Subcutaneous abdominal adipose tissue (tissue), 5 donors: Measurements from ENCODE around the gene PARVG.

ENCODE experiments used
- H3K27ac ChIP-seq: one replicate; pipeline ENCODE4 v1.7.0; 2013; ENCODE audit warnings: low read depth, mild to moderate bottlenecking, inconsistent platforms, low read length, moderate library complexity
- H3K27me3 ChIP-seq, 5 donors: one replicate each; pipeline ENCODE4 v1.7.0; 2013; ENCODE audit warnings: low read length in 5 of 5, inconsistent platforms in 1 of 5; ENCODE audit not compliant: control insufficient read depth in 5 of 5, insufficient read depth in 4 of 5
- H3K36me3 ChIP-seq, 5 donors: one replicate each; pipeline ENCODE4 v1.7.0; 2013; ENCODE audit warnings: low read length in 5 of 5; ENCODE audit not compliant: control insufficient read depth in 5 of 5, insufficient read depth in 5 of 5
- H3K4me1 ChIP-seq, 5 donors: one replicate each; pipeline ENCODE4 v1.7.0; 2013; ENCODE audit warnings: low read length in 5 of 5, mild to moderate bottlenecking in 3 of 5, moderate library complexity in 1 of 5; ENCODE audit not compliant: control insufficient read depth in 5 of 5, insufficient read depth in 5 of 5
- H3K4me3 ChIP-seq, 5 donors: one replicate each; pipeline ENCODE4 v1.7.0; 2013; ENCODE audit warnings: low read length in 5 of 5, low read depth in 1 of 5
- H3K9ac ChIP-seq, 5 donors: one replicate each; pipeline ENCODE4 v1.7.0; 2013; ENCODE audit warnings: low read length in 5 of 5, mild to moderate bottlenecking in 4 of 5, moderate library complexity in 3 of 5
- H3K9me3 ChIP-seq, 5 donors: one replicate each; pipeline ENCODE4 v1.7.0; 2013; ENCODE audit warnings: low read length in 5 of 5; ENCODE audit not compliant: control insufficient read depth in 5 of 5
- donor health status: healthy.
- donor health status: healthy.
- donor health status: healthy.
- donor health status: healthy.
- donor health status: healthy.

Gene PARVG

DNA sequence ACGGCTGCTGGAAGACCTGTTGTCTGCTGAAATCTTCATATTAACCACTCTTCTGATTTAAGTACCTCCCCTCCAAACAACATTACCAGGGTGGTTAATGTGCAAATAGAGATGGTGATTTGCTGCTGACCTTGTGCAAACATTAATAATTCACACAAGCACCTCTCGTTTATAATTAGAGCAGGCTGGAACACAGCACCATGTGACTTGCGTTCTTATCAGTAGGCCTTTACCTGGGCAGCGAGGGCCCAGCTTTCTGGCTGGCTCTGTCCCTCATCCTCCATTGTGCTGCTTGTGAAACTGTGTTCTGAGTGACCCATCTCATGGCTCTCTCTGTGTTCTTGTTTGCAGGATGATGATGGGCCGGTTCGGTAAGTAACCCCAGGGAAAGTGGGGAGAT lies 41.0 kb upstream of the PARVG start:
- peaks cover 0 to 16% (median 9%) of the 10 kb centered on the region in 5 donors for H3K9me3 ChIP-seq
- no peak overlapping the region for H3K9ac ChIP-seq
- no peak overlapping the region for H3K4me3 ChIP-seq
- peaks cover 0 to 20% (median 5%) of the 10 kb centered on the region in 5 donors for H3K4me1 ChIP-seq
- H3K36me3 ChIP-seq = peaks cover 5 to 85% (median 67%) of the 10 kb centered on the region in 5 donors
- no peaks in the 10 kb centered on the region for H3K27me3 ChIP-seq
- no peak overlapping the region for H3K27ac ChIP-seq

- Histone ChIP-seq H3K27ac (no peak overlapping the region), H3K9ac (no peak overlapping the region), H3K9me3 (peaks cover 0 to 4% (median 3%) of the 10 kb centered on the region in 5 donors), H3K36me3 (peaks cover 0 to 76% (median 45%) of the 10 kb centered on the region in 5 donors), H3K4me3 (no peak overlapping the region), H3K4me1 (peaks cover 0 to 23% (median 7%) of the 10 kb centered on the region in 5 donors), H3K27me3 (no peaks in the 10 kb centered on the region)
Observed at GRCh38 chr22:44142421-44143104, 38.2 kb upstream of the PARVG start.

DNA sequence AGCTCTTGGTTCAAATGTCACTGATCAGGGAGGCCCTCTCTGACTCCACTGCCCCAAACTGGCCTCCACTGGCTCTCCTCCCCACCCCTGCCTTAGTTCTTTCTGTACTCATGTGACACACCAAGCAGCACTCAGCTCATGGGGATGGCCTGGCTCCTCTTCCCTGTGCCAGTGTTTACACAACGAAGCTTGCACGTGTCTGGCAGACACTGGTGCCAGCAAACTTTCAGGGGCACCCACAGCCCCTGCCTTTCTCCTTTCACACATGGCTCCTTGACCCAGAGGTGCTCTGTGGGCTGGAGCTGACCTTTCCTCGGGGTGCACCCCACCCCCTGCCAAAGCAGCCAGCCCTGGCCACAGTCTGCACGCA lies 37.6 kb upstream of the PARVG start:
- H3K4me3 ChIP-seq = no peak overlapping the region
- H3K27ac ChIP-seq = no peak overlapping the region
- H3K36me3 ChIP-seq = peaks cover 0 to 76% (median 45%) of the 10 kb centered on the region in 5 donors
- no peaks in the 10 kb centered on the region for H3K27me3 ChIP-seq
- no peaks in the 10 kb centered on the region for H3K9me3 ChIP-seq
- peaks cover 0 to 23% (median 7%) of the 10 kb centered on the region in 5 donors for H3K4me1 ChIP-seq
- H3K9ac ChIP-seq = no peak overlapping the region

GRCh38 chr22:44143579-44143978 lies 37.1 kb upstream of the PARVG start:
- Histone ChIP-seq H3K9ac (no peak overlapping the region), H3K36me3 (peaks cover 0 to 76% (median 41%) of the 10 kb centered on the region in 5 donors), H3K9me3 (no peaks in the 10 kb centered on the region), H3K27me3 (no peaks in the 10 kb centered on the region), H3K27ac (no peak overlapping the region), H3K4me1 (peaks cover 0 to 23% (median 7%) of the 10 kb centered on the region in 5 donors), H3K4me3 (no peak overlapping the region)

- Histone ChIP-seq H3K4me1 (peaks cover 0 to 23% (median 7%) of the 10 kb centered on the region in 5 donors), H3K4me3 (no peak overlapping the region), H3K27ac (no peak overlapping the region), H3K9me3 (no peaks in the 10 kb centered on the region), H3K36me3 (peaks cover 0 to 76% (median 40%) of the 10 kb centered on the region in 5 donors), H3K27me3 (no peaks in the 10 kb centered on the region), H3K9ac (no peak overlapping the region)
Observed at GRCh38 chr22:44144046-44144569, 36.6 kb upstream of the PARVG start.

DNA sequence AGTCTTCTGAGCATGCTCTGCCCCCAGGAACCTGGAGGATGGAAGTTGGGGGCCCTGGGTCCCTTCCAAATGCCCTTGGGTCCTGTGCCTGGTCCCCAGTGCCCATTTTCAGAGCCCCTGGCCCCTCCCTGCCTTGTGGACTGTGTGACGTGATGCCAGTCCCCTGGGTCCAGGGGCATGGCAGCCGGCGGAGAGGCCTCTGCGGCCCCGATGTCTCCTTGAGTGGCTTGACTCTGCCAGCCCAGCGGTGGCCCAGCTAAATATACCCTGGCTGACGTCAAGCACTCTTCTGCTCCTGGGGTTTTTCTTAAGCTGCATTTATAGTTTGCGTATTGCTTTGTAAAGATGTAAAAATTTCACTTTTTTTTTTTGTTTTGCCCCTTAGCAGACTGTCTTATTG lies 35.2 kb upstream of the PARVG start:
- Histone ChIP-seq H3K36me3 (peaks cover 0 to 70% (median 39%) of the 10 kb centered on the region in 5 donors), H3K9me3 (no peaks in the 10 kb centered on the region)

GRCh38 chr22:44146088-44146861 lies 34.5 kb upstream of the PARVG start:
- no peak overlapping the region for H3K27ac ChIP-seq
- H3K4me3 ChIP-seq = no peak overlapping the region
- H3K9me3 ChIP-seq = no peaks in the 10 kb centered on the region
- peaks cover 0 to 23% (median 7%) of the 10 kb centered on the region in 5 donors for H3K4me1 ChIP-seq
- H3K36me3 ChIP-seq = peaks cover 0 to 66% (median 37%) of the 10 kb centered on the region in 5 donors
- no peak overlapping the region for H3K9ac ChIP-seq
- no peaks in the 10 kb centered on the region for H3K27me3 ChIP-seq

More for the DNA sequence above, 35.2 kb upstream of the PARVG start:
- H3K27me3 ChIP-seq = no peaks in the 10 kb centered on the region
- no peak overlapping the region for H3K9ac ChIP-seq
- H3K27ac ChIP-seq = no peak overlapping the region
- H3K4me1 ChIP-seq = peaks cover 0 to 23% (median 7%) of the 10 kb centered on the region in 5 donors
- no peak overlapping the region for H3K4me3 ChIP-seq

GRCh38 chr22:44147008-44147645 lies 33.6 kb upstream of the PARVG start:
- H3K4me1 ChIP-seq = peaks cover 0 to 23% (median 7%) of the 10 kb centered on the region in 5 donors
- H3K27ac ChIP-seq = no peak overlapping the region
- H3K4me3 ChIP-seq = no peak overlapping the region
- H3K9me3 ChIP-seq = no peaks in the 10 kb centered on the region
- H3K36me3 ChIP-seq = peaks cover 0 to 66% (median 40%) of the 10 kb centered on the region in 5 donors
- no peaks in the 10 kb centered on the region for H3K27me3 ChIP-seq
- H3K9ac ChIP-seq = no peak overlapping the region

DNA sequence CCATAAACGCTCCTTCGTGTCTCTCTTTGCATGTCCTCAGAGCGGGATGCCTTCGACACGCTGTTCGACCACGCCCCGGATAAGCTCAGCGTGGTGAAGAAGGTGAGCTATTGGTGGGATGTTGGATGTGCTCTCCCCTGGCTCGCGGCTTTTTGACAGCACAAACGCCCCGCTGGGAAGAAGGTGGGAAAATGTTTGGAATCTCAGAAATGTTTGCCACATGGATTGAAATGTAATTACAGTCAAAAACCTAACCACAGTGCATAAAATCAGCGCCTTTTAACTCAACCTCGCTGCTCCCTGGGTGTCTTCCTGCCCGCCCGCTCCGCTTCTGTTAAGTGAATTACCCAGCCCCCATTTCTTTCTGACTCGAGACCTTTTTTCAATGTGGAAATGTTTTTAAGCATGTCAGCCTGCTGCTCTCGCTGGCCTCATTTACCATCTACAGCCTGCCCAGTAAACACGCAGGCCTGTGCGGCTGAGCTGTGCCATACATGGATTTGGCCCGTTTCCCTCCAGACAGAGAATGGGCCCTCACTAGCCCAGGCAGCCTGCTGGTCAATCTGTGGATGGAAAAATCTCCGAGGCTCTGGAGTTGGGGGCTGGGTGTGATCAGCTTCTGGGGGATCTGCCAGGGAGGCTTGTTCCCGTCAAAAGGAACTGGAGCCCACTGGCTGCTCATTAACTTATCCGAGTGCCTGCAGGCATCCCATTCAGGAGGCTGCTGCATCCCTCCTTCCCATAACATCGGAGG lies 32.7 kb upstream of the PARVG start:
- Histone ChIP-seq H3K27ac (no peak overlapping the region), H3K9me3 (no peaks in the 10 kb centered on the region), H3K36me3 (peaks cover 3 to 68% (median 42%) of the 10 kb centered on the region in 5 donors), H3K4me3 (no peak overlapping the region), H3K4me1 (peaks cover 0 to 19% (median 4%) of the 10 kb centered on the region in 5 donors), H3K9ac (no peak overlapping the region), H3K27me3 (no peaks in the 10 kb centered on the region)
